SU-DHL-6 (cell line): ENCODE data around the gene ARHGAP26.

Source experiments
- H2AFZ ChIP-seq: fragments of 200-600 bp; sonication (generic); 2 replicates; pipeline ENCODE4 v1.6.1; 2014; ENCODE audit warnings: low read depth, mild to moderate bottlenecking, moderate library complexity, mixed read lengths, antibody characterized with exemption, low read length; ENCODE audit not compliant: severe bottlenecking
- H3F3A ChIP-seq: fragments of 200-600 bp; shearing (Covaris generic); 2 replicates; pipeline ENCODE4 v1.6.0; 2016; ENCODE audit warnings: antibody characterized with exemption, mild to moderate bottlenecking; ENCODE audit not compliant: insufficient read depth
- H3K27ac ChIP-seq: fragments of 200-600 bp; sonication (generic); 2 replicates; pipeline ENCODE4 v1.5.1; 2016; ENCODE audit warnings: low read depth, mild to moderate bottlenecking, low read length, moderate library complexity, mixed read lengths
- H3K27me3 ChIP-seq: fragments of 200-600 bp; sonication (generic), shearing (Covaris generic); 2 replicates; pipeline ENCODE4 v1.6.0; 2014; ENCODE audit warnings: mild to moderate bottlenecking, low read length
- H3K36me3 ChIP-seq: fragments of 200-600 bp; sonication (generic); 2 replicates; pipeline ENCODE4 v1.6.1; 2014; ENCODE audit warnings: mild to moderate bottlenecking, low read length, mixed read lengths
- H3K4me2 ChIP-seq: fragments of 300-600, 200-600 bp; shearing (Covaris generic), sonication (generic); 2 replicates; pipeline ENCODE4 v1.6.0; 2014; ENCODE audit warnings: low read length, low read depth, mild to moderate bottlenecking; ENCODE audit not compliant: poor library complexity, severe bottlenecking
- H3K4me3 ChIP-seq: fragments of 200-600 bp; sonication (generic); 2 replicates; pipeline ENCODE4 v1.5.1; 2014; ENCODE audit warnings: antibody characterized with exemption, low read length, mild to moderate bottlenecking, mixed read lengths; ENCODE audit not compliant: insufficient read depth, poor library complexity, severe bottlenecking
- H3K79me2 ChIP-seq: fragments of 200-600 bp; sonication (generic); 2 replicates; pipeline ENCODE4 v1.6.1; 2014; ENCODE audit warnings: mild to moderate bottlenecking, low read length, moderate library complexity; ENCODE audit not compliant: insufficient read depth
- H3K9ac ChIP-seq: fragments of 200-600 bp; sonication (generic); 2 replicates; pipeline ENCODE4 v1.7.0; 2014; ENCODE audit warnings: mild to moderate bottlenecking, low read length
- H3K9me2 ChIP-seq: fragments of 200-600 bp; sonication (generic); replicated peaks from 2 replicates; pipeline ENCODE4 v1.6.1; 2014; ENCODE audit warnings: low read length; ENCODE audit not compliant: insufficient read depth
- H3K9me3 ChIP-seq: fragments of 200-600 bp; sonication (generic); 2 replicates; pipeline ENCODE4 v1.6.1; 2014; ENCODE audit warnings: low read length, mixed read lengths; ENCODE audit not compliant: insufficient read depth
- H4K20me1 ChIP-seq: fragments of 200-600 bp; sonication (generic); 2 replicates; pipeline ENCODE4 v1.6.1; 2014; ENCODE audit warnings: low read depth, mild to moderate bottlenecking, antibody characterized with exemption, low read length, moderate library complexity, mixed read lengths
- EZH2phosphoT487 ChIP-seq: fragments of 200-600 bp; sonication (generic), shearing (Covaris generic); conservative IDR thresholded peaks from 2 replicates; pipeline ENCODE4 v1.6.1; 2018; ENCODE audit warnings: mild to moderate bottlenecking, antibody characterized with exemption, low read length, moderate library complexity, mixed read lengths
- TF ChIP-seq, protein P1 (sequence below): fragments of 200-600 bp; sonication (generic); IDR thresholded peaks from one replicate; pipeline ENCODE4 v1.5.1; 2017; ENCODE audit warnings: antibody characterized with exemption, mild to moderate bottlenecking, low read length, moderate library complexity; ENCODE audit not compliant: insufficient read depth, poor library complexity, severe bottlenecking

ARHGAP26 gene

DNA sequence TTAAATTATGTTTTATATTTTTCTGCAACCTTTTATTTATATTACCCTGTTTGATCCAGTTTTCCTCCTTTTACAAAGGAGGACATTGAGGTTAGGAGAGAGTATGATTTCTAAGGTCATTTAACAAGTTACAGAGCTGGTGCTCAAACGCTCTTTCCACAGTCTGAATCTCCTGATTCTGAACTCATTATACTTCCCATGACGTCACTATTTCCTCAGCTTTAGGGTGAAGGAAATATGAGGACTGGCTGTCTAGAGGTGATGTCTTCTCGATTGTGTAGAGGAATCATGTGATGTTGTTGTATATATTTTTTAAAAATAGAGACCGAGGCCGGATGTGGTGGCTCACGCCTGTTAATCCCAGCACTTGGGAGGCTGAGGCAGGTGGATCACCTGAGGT is 140.0 kb downstream of the ARHGAP26 start:
- Histone ChIP-seq H3F3A (no peaks in the 10 kb centered on the region), H3K36me3 (no peaks in the 10 kb centered on the region), H3K9ac (no peak overlapping the region), H3K9me3 (no peaks in the 10 kb centered on the region), H3K9me2 (no peaks in the 10 kb centered on the region), H3K27ac (no peak overlapping the region), H3K79me2 (no peaks in the 10 kb centered on the region), H3K27me3 (no peaks in the 10 kb centered on the region), H4K20me1 (no peaks in the 10 kb centered on the region), H3K4me2 (no peak overlapping the region), H2AFZ (no peak overlapping the region), H3K4me3 (no peak overlapping the region)
- TF ChIP-seq EZH2phosphoT487, result no peak
- TF ChIP-seq, protein P1, sequence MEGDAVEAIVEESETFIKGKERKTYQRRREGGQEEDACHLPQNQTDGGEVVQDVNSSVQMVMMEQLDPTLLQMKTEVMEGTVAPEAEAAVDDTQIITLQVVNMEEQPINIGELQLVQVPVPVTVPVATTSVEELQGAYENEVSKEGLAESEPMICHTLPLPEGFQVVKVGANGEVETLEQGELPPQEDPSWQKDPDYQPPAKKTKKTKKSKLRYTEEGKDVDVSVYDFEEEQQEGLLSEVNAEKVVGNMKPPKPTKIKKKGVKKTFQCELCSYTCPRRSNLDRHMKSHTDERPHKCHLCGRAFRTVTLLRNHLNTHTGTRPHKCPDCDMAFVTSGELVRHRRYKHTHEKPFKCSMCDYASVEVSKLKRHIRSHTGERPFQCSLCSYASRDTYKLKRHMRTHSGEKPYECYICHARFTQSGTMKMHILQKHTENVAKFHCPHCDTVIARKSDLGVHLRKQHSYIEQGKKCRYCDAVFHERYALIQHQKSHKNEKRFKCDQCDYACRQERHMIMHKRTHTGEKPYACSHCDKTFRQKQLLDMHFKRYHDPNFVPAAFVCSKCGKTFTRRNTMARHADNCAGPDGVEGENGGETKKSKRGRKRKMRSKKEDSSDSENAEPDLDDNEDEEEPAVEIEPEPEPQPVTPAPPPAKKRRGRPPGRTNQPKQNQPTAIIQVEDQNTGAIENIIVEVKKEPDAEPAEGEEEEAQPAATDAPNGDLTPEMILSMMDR, result no peak

DNA sequence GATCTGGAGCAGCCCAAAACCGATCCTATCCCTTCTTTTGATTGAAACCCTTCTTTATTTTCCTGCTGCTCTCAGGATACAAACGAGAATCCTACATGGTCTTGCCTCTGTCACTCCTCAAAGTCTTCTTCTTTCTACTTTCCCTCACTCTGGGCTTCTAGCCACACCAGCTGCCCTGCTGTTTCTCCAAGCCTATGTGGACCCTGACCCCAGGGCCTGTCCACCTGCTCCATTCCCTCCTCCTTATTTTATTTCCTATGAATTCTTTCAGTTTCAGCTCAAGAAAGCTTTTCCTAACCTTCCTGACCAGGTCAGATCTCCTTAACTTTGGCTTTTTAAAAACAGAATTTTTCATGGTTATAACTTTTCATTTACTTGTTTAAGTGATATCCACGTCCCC is 141.0 kb downstream of the ARHGAP26 start:
- no peaks in the 10 kb centered on the region for H3K9me3 ChIP-seq
- no peaks in the 10 kb centered on the region for H3K79me2 ChIP-seq
- H3K4me3 ChIP-seq, result no peak overlapping the region
- no peaks in the 10 kb centered on the region for H3F3A ChIP-seq
- H2AFZ ChIP-seq, result no peak overlapping the region
- no peak overlapping the region for H3K27ac ChIP-seq
- no peak overlapping the region for H3K4me2 ChIP-seq
- no peaks in the 10 kb centered on the region for H4K20me1 ChIP-seq
- TF ChIP-seq, protein P1, result no peak
- TF ChIP-seq EZH2phosphoT487, result no peak
- no peak overlapping the region for H3K9ac ChIP-seq
- no peaks in the 10 kb centered on the region for H3K36me3 ChIP-seq
- H3K9me2 ChIP-seq, result no peaks in the 10 kb centered on the region
- H3K27me3 ChIP-seq, result no peaks in the 10 kb centered on the region

DNA sequence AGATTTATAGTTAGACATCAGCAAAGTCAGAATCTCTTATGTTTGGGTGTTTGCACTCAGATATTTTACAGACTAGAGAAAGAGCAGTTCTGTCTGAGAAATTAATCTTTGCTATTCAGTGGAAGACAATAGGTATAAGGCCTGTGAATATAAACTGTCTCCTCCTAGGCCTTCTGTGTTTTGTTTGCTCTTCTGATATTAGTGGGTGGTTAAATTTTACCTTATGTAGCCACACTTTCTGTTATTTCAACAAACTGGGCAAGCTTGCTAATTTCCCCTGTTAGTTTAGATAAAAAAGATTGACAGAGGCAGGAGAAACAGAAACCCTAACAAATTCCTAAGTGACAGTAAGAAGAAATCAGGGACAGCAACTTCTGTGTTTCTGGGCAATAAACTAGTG is 141.6 kb downstream of the ARHGAP26 start:
- no peaks in the 10 kb centered on the region for H3K79me2 ChIP-seq
- no peaks in the 10 kb centered on the region for H3K9me2 ChIP-seq
- H2AFZ ChIP-seq, result no peak overlapping the region
- no peaks in the 10 kb centered on the region for H3K27me3 ChIP-seq
- no peak overlapping the region for H3K9ac ChIP-seq
- no peak overlapping the region for H3K4me3 ChIP-seq
- no peaks in the 10 kb centered on the region for H4K20me1 ChIP-seq
- H3F3A ChIP-seq, result no peaks in the 10 kb centered on the region
- H3K9me3 ChIP-seq, result no peaks in the 10 kb centered on the region
- H3K36me3 ChIP-seq, result no peaks in the 10 kb centered on the region
- no peak overlapping the region for H3K27ac ChIP-seq
- no peak overlapping the region for H3K4me2 ChIP-seq
- TF ChIP-seq EZH2phosphoT487, result no peak

DNA sequence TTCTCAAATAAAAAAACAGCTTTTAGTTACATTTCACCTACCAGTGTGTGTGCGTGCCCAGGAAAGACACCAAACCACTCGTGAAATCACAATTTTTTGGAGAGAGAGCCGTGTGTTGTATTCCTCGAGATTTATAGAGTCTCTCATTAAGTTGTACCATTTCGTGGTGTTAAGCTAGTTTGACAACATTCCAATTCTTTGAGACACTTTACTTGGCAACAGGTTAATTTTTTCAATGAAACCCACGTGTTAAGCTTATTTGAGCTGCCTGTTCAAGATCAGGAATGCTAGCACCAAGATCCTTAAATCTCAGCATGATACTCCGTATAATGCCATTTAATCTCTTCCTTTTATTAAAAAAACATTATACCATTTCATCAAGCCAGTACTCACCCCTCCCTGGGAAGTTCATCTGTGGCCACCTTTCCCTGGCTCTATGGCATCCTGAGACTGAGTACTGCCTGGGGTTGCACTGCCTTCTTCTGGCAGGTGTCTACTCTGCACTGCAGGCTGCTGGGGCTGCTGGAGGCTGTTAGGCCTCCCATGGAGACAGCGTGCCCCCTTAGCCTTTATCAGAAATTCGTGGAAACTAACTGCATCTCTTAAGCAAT is 143.7 kb downstream of the ARHGAP26 start:
- H3K36me3 ChIP-seq, result no peaks in the 10 kb centered on the region
- no peak for TF ChIP-seq EZH2phosphoT487
- H3K27ac ChIP-seq, result no peak overlapping the region
- H4K20me1 ChIP-seq, result no peaks in the 10 kb centered on the region
- no peak overlapping the region for H3K4me2 ChIP-seq
- no peak overlapping the region for H2AFZ ChIP-seq
- no peak overlapping the region for H3K9ac ChIP-seq
- no peaks in the 10 kb centered on the region for H3K9me2 ChIP-seq
- H3K4me3 ChIP-seq, result no peak overlapping the region
- H3F3A ChIP-seq, result no peaks in the 10 kb centered on the region
- H3K9me3 ChIP-seq, result no peaks in the 10 kb centered on the region
- H3K79me2 ChIP-seq, result no peaks in the 10 kb centered on the region
- H3K27me3 ChIP-seq, result no peaks in the 10 kb centered on the region
